ENCODE results near the gene AQP2. TPM values are rescaled to one million over a fixed set of nuclear protein-coding genes. Genes with fewer than 3 reads are reported as not detected.

The AQP2 gene
- total RNA-seq, 1 experiment from 2014 or later: 0.36 TPM

DNA sequence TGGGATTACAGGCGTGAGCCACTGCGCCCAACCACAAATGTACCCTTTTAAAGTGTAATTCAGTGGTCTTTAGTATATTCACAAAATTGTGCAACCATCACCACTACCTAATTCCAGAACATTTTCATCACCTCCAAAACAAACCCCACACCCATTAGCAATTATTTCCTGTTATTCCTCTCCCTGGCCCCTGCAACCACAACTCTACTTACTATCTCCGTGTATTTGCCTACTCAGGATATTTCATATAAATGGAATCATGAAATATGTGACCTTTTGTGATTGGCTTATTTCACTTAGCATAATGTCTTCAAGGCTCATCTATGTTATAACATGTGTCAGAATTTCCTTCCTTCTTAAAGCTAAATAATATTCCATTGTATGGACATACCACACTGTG lies 16.0 kb upstream of the AQP2 start:
- no peak for ATAC-seq
- Histone ChIP-seq H3K27me3 (ENCODE audit: control insufficient read depth, insufficient read depth, low read length) (no peaks in the 10 kb centered on the region), H3K27ac (ENCODE audit: low read length) (no peak overlapping the region), H3K9me3 (ENCODE audit: control insufficient read depth, insufficient read depth, low read depth, low read length) (no peaks in the 10 kb centered on the region), H3K4me1 (ENCODE audit: control insufficient read depth, insufficient read depth, low read length) (no peaks in the 10 kb centered on the region), H3K4me3 (ENCODE audit: low read depth in 2 of 2, low read length in 2 of 2) (no peak overlapping the region), H3K36me3 (ENCODE audit: control insufficient read depth, insufficient read depth, low read length) (no peaks in the 10 kb centered on the region)
- intact Hi-C loops (cut with micrococcal nuclease; ENCODE audit: unreplicated experiment): no loop called here
- no TSS peak for BruUV-seq (replicated peaks)
- ChIA-PET CTCF (no interaction called here), POLR2A (no interaction called here)
- no peak for TF ChIP-seq TCF7L2 (IDR thresholded peaks at IDR 0.05; ENCODE audit: low read depth, low read length)
- TF ChIP-seq, protein P1, sequence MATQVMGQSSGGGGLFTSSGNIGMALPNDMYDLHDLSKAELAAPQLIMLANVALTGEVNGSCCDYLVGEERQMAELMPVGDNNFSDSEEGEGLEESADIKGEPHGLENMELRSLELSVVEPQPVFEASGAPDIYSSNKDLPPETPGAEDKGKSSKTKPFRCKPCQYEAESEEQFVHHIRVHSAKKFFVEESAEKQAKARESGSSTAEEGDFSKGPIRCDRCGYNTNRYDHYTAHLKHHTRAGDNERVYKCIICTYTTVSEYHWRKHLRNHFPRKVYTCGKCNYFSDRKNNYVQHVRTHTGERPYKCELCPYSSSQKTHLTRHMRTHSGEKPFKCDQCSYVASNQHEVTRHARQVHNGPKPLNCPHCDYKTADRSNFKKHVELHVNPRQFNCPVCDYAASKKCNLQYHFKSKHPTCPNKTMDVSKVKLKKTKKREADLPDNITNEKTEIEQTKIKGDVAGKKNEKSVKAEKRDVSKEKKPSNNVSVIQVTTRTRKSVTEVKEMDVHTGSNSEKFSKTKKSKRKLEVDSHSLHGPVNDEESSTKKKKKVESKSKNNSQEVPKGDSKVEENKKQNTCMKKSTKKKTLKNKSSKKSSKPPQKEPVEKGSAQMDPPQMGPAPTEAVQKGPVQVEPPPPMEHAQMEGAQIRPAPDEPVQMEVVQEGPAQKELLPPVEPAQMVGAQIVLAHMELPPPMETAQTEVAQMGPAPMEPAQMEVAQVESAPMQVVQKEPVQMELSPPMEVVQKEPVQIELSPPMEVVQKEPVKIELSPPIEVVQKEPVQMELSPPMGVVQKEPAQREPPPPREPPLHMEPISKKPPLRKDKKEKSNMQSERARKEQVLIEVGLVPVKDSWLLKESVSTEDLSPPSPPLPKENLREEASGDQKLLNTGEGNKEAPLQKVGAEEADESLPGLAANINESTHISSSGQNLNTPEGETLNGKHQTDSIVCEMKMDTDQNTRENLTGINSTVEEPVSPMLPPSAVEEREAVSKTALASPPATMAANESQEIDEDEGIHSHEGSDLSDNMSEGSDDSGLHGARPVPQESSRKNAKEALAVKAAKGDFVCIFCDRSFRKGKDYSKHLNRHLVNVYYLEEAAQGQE (IDR thresholded peaks at IDR 0.05; ENCODE audit: insufficient read depth in 1 of 2, low read depth in 2 of 2, low read length in 1 of 2): no peak
- in situ Hi-C loops (cut with HindIII; ENCODE audit: low pct_unique_long_range_greater_than_20kb, low sequenced_read_pairs): no loop called here
- no peak for DNase-seq (ENCODE audit: low read depth, low spot score)

DNA sequence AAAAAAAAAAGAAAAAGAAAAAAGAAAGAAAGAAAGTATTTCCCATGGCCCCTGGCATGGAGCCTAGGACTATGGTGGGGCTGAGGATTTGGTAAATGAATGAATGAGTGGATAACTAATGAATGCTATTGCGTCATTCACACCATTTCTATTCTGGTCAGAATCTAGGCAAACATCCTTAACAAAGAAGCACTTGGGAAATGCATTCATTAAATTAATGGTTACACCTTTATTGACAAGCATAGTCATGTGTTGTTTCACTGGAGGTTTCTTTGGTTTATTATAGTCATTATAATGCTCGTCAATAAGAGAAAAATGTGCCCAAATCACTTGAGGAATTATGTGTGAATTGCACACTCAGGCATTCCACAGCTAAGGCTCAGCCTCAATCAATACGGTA lies 13.6 kb upstream of the AQP2 start:
- Histone ChIP-seq H3K36me3 (ENCODE audit: control insufficient read depth, insufficient read depth, low read length) (no peaks in the 10 kb centered on the region), H3K4me1 (ENCODE audit: control insufficient read depth, insufficient read depth, low read length) (no peaks in the 10 kb centered on the region), H3K27me3 (ENCODE audit: control insufficient read depth, insufficient read depth, low read length) (no peaks in the 10 kb centered on the region), H3K4me3 (ENCODE audit: low read depth in 2 of 2, low read length in 2 of 2) (no peak overlapping the region), H3K9me3 (ENCODE audit: control insufficient read depth, insufficient read depth, low read depth, low read length) (no peaks in the 10 kb centered on the region), H3K27ac (ENCODE audit: low read length) (no peak overlapping the region)
- intact Hi-C loops (cut with micrococcal nuclease; ENCODE audit: unreplicated experiment): no loop called here
- in situ Hi-C loops (cut with HindIII; ENCODE audit: low pct_unique_long_range_greater_than_20kb, low sequenced_read_pairs): no loop called here
- CTCF ChIA-PET: no interaction called here
- BruUV-seq (replicated peaks): no TSS peak
- DNase-seq (ENCODE audit: low read depth, low spot score): no peak
- TF ChIP-seq TCF7L2 (IDR thresholded peaks at IDR 0.05; ENCODE audit: low read depth, low read length): no peak
- TF ChIP-seq, protein P2, sequence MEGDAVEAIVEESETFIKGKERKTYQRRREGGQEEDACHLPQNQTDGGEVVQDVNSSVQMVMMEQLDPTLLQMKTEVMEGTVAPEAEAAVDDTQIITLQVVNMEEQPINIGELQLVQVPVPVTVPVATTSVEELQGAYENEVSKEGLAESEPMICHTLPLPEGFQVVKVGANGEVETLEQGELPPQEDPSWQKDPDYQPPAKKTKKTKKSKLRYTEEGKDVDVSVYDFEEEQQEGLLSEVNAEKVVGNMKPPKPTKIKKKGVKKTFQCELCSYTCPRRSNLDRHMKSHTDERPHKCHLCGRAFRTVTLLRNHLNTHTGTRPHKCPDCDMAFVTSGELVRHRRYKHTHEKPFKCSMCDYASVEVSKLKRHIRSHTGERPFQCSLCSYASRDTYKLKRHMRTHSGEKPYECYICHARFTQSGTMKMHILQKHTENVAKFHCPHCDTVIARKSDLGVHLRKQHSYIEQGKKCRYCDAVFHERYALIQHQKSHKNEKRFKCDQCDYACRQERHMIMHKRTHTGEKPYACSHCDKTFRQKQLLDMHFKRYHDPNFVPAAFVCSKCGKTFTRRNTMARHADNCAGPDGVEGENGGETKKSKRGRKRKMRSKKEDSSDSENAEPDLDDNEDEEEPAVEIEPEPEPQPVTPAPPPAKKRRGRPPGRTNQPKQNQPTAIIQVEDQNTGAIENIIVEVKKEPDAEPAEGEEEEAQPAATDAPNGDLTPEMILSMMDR (IDR thresholded peaks at IDR 0.05): no peak
- TF ChIP-seq, protein P1 (IDR thresholded peaks at IDR 0.05; ENCODE audit: insufficient read depth in 1 of 2, low read depth in 2 of 2, low read length in 1 of 2): no peak
- TF ChIP-seq SIN3A (IDR thresholded peaks at IDR 0.05; ENCODE audit: borderline replicate concordance, insufficient read depth, low read depth, low read length): no peak
- TF ChIP-seq POLR2AphosphoS5 (IDR thresholded peaks at IDR 0.05; ENCODE audit: low read depth, low read length): no peak
- POLR2A ChIA-PET: interaction anchor here (0.9 kb wide), 1 partner anchor 65 kb away, joined by 3 read pairs; no protein-coding TSS in a partner anchor
- ATAC-seq: no peak

All from Panc1 (cell line).